ENCODE data around the gene PTPRD. TPM values are rescaled to one million over a fixed set of nuclear protein-coding genes. Genes with fewer than 3 reads are reported as not detected.
"Not testable (repeated sequence)": the region's sequence is repeated elsewhere in the genome, so short reads cannot be mapped to it uniquely, and the experiment has no call there.

Gene PTPRD
- total and polyA plus RNA-seq, 5 donors from 2014 or later, result 0.47 TPM; not detected in 4

DNA sequence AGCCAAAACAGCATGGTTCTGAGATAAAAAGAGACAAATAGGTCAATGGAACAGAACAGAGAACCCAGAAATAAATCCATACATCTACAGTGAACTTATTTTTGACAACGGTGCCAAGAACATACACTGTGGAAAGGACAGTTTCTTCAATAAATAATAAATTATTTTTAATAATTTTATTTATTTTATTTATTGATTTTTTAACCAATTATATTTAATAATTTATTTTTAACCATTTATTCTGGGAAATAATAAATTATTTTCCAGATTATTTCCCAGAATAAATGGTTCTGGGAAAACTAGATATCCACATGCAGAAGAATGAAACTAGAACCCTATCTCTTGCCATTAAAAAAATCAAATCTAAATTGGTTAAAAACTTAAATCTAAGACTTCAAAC, 1669.4 kb downstream of the PTPRD start:
- Histone ChIP-seq H3K4me1 (ENCODE audit: control insufficient read depth, insufficient read depth, low read length, poor library complexity, severe bottlenecking) (no peaks in the 10 kb centered on the region), H3K27ac (ENCODE audit: insufficient read depth, low read length, poor library complexity, severe bottlenecking) (no peak overlapping the region)

DNA sequence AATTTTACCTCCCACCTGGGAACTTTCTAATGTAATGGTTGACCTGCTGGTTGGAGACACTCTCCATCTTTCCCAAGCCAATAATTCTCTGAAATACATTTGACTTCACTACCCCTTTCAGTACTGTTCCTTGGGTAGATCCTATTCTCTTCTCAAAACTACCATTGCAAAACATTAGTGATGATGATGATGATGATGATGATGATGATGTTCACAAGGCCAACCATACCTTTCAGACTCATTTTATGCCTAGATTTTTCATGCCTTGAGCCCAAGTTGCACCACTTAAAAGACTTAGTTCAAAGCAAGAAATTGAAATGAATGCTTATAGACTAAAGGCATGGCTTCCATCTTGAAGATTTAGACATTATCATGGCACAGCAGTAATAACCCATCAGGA, 1672.2 kb downstream of the PTPRD start:
- Mint-ChIP-seq H3K27ac (no peak overlapping the region), H3K4me3 (no peak overlapping the region), H3K4me1 (no peaks in the 10 kb centered on the region), H3K9me3 (peaks cover 0 to 8% (median 2%) of the 10 kb centered on the region in 7 donors), H3K36me3 (no peaks in the 10 kb centered on the region), H3K27me3 (no peaks in the 10 kb centered on the region)
- H3K4me3 ChIP-seq (ENCODE audit: low read depth, low read length), result no peak overlapping the region
- ATAC-seq (ENCODE audit: low read depth in 2 of 2) (no peak), DNase-seq (no peak)
- H3K27me3 ChIP-seq (ENCODE audit: control insufficient read depth, insufficient read depth, low read length), result no peaks in the 10 kb centered on the region
- H3K27ac ChIP-seq (ENCODE audit: insufficient read depth, low read length, poor library complexity, severe bottlenecking), result no peak overlapping the region
- no peaks in the 10 kb centered on the region for H3K4me1 ChIP-seq (ENCODE audit: control insufficient read depth, insufficient read depth, low read length, poor library complexity, severe bottlenecking)
- no peaks in the 10 kb centered on the region for H3K36me3 ChIP-seq (ENCODE audit: control insufficient read depth, insufficient read depth, low read length)
- no peaks in the 10 kb centered on the region for H3K9me3 ChIP-seq (ENCODE audit: control insufficient read depth in 2 of 2, low read length in 2 of 2)

More for the DNA sequence above, 1669.4 kb downstream of the PTPRD start:
- Mint-ChIP-seq H3K36me3 (no peaks in the 10 kb centered on the region), H3K4me3 (no peak overlapping the region), H3K4me1 (no peaks in the 10 kb centered on the region), H3K27ac (no peak overlapping the region), H3K27me3 (peaks cover 4% of the 10 kb centered on the region), H3K9me3 (peaks cover 0 to 8% (median 2%) of the 10 kb centered on the region in 7 donors)
- Histone ChIP-seq H3K9me3 (ENCODE audit: control insufficient read depth in 2 of 2, low read length in 2 of 2) (no peaks in the 10 kb centered on the region), H3K27me3 (ENCODE audit: control insufficient read depth, insufficient read depth, low read length) (no peaks in the 10 kb centered on the region), H3K4me3 (ENCODE audit: low read depth, low read length) (no peak overlapping the region), H3K36me3 (ENCODE audit: control insufficient read depth, insufficient read depth, low read length) (no peaks in the 10 kb centered on the region)
- no peak for DNase-seq
- no peak for ATAC-seq (ENCODE audit: low read depth in 2 of 2)

DNA sequence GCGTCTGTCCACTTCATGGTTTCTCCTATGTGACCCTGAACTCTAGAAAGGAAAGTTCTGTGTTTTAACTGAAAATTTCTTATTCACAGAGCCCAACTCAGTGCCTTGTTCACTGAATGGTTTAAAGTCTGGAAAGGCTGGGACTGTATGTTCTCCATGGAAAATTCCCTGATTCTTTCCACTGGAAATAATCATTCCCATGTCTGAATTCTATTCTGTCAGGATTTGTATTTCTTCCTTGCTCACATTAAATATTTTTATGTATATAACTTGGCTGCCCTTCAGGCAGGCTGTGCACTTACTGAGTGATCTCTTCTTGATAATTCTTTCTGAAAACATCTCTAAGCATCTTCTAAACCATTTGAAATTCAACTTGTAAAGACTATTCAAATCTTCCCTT, 1686.3 kb downstream of the PTPRD start:
- no peak for DNase-seq
- Mint-ChIP-seq H3K27me3 (no peaks in the 10 kb centered on the region), H3K9me3 (peaks cover 0 to 10% (median 1%) of the 10 kb centered on the region in 7 donors)

DNA sequence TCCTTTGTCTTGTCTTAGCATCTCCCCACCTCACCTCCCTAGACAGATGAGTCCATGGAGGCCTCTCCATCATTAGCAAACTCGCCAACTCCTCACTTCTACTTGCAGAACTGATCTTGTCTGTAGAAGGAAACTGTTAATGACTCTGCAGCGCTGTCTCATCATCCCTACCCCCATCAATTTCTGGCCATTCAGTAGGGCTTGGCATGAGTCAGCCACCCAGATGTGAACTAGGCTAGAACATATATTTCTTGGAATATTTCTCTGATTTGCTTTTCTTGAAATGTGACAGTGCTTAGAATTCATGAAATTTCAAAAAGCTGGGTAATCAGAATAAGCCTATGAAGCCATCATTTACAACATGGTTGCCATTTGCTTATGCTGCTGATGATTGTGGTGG, 1688.2 kb downstream of the PTPRD start:
- H3K27ac ChIP-seq (ENCODE audit: insufficient read depth, low read length, poor library complexity, severe bottlenecking), result no peak overlapping the region
- H3K36me3 ChIP-seq (ENCODE audit: control insufficient read depth, insufficient read depth, low read length), result no peaks in the 10 kb centered on the region
- H3K27me3 ChIP-seq (ENCODE audit: control insufficient read depth, insufficient read depth, low read length), result no peaks in the 10 kb centered on the region
- H3K9me3 ChIP-seq (ENCODE audit: control insufficient read depth in 2 of 2, low read length in 2 of 2), result peaks cover 0 to 2% of the 10 kb centered on the region in 2 experiments
- H3K4me1 Mint-ChIP-seq, result no peaks in the 10 kb centered on the region
- H3K36me3 Mint-ChIP-seq, result no peaks in the 10 kb centered on the region
- no peak overlapping the region for H3K27ac Mint-ChIP-seq
- no peak for ATAC-seq (ENCODE audit: low read depth in 2 of 2)
- no peak overlapping the region for H3K4me3 Mint-ChIP-seq
- H3K9me3 Mint-ChIP-seq, result peaks cover 0 to 10% (median 1%) of the 10 kb centered on the region in 7 donors
- H3K4me1 ChIP-seq (ENCODE audit: control insufficient read depth, insufficient read depth, low read length, poor library complexity, severe bottlenecking), result no peaks in the 10 kb centered on the region
- no peak for DNase-seq
- no peaks in the 10 kb centered on the region for H3K27me3 Mint-ChIP-seq
- no peak overlapping the region for H3K4me3 ChIP-seq (ENCODE audit: low read depth, low read length)

More for the DNA sequence above, 1686.3 kb downstream of the PTPRD start:
- no peaks in the 10 kb centered on the region for H3K27me3 ChIP-seq (ENCODE audit: control insufficient read depth, insufficient read depth, low read length)
- H3K27ac ChIP-seq (ENCODE audit: insufficient read depth, low read length, poor library complexity, severe bottlenecking), result no peak overlapping the region
- H3K4me1 ChIP-seq (ENCODE audit: control insufficient read depth, insufficient read depth, low read length, poor library complexity, severe bottlenecking), result no peaks in the 10 kb centered on the region
- H3K4me3 ChIP-seq (ENCODE audit: low read depth, low read length), result no peak overlapping the region
- H3K9me3 ChIP-seq (ENCODE audit: control insufficient read depth in 2 of 2, low read length in 2 of 2), result no peaks in the 10 kb centered on the region
- Mint-ChIP-seq H3K4me3 (no peak overlapping the region), H3K27ac (no peak overlapping the region), H3K36me3 (no peaks in the 10 kb centered on the region), H3K4me1 (no peaks in the 10 kb centered on the region)
- ATAC-seq (ENCODE audit: low read depth in 2 of 2), result no peak
- H3K36me3 ChIP-seq (ENCODE audit: control insufficient read depth, insufficient read depth, low read length), result no peaks in the 10 kb centered on the region

DNA sequence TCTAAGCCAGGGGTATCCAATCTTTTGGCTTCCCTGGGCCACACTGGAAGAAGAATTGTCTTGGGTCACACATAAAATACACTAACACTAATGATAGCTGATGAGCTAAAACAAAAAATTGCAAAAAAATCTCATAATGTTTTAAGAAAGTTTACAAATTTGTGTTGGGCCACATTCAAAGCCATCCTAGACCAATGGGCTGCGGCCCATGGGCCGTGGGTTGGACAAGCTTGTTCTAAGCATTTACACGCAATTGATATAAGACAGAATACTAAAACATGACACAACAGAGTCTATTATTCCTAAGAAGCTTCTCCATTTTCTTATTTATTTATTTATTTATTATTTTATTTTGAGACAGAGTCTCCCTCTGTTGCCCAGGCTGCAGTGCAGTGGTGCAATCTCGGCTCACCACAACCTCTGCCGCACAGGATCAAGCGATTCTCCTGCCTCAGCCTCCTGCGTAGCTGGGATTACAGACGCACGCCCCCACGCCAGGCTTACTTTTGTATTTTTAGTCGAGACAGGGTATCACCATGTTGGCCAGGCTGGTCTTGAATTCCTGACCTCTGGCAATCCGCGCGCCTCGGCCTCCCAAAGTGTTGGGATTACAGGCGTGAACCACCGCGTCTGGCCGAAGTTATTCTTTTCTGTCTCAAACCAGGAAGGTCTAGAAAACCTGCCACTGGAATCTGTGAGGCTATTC, 1692.2 kb downstream of the PTPRD start:
- not testable (repeated sequence) for DNase-seq; ATAC-seq (ENCODE audit: low read depth in 2 of 2); H3K36me3 ChIP-seq (ENCODE audit: control insufficient read depth, insufficient read depth, low read length); H3K4me1 Mint-ChIP-seq; H3K27me3 Mint-ChIP-seq; H3K9me3 Mint-ChIP-seq; H3K9me3 ChIP-seq (ENCODE audit: control insufficient read depth in 2 of 2, low read length in 2 of 2); H3K27ac ChIP-seq (ENCODE audit: insufficient read depth, low read length, poor library complexity, severe bottlenecking); H3K4me1 ChIP-seq (ENCODE audit: control insufficient read depth, insufficient read depth, low read length, poor library complexity, severe bottlenecking); H3K4me3 Mint-ChIP-seq; H3K36me3 Mint-ChIP-seq; H3K27me3 ChIP-seq (ENCODE audit: control insufficient read depth, insufficient read depth, low read length); H3K4me3 ChIP-seq (ENCODE audit: low read depth, low read length); H3K27ac Mint-ChIP-seq

DNA sequence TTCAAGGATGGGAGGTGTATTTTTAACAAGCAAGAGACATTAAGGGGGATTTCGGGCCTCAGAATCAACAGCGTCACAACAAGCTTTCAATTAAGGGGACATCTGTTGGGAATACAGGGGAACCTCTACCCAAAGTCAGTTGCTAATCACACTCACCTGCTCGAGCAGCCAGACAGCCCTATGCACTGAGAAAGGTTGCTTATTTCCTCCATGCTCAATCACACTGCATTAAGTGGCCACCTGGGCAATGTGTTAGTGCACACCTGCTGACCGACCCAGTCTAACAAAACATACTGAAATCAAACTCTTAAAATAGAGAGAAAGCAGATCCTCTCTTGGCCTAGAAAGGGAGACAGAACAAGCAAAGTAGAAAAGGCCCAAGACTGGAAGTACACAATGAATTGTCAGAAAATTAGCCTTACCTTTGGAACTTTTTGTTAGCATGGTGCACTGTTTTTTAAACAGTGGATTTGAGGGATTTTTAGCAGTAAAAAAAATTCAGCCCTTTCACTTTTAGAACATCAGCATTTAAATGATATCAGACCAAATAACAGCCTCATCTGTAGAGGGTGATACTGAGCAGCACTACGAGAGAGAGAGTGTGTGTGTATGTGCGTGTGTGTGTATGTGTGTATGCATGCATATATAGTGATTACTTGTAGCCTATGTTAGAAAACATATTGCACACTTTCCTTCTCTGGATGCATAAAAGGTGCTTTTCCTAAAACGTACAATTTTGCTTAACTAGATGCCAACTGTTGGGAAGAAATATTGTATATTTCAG, 1694.7 kb downstream of the PTPRD start:
- no peak overlapping the region for H3K27ac Mint-ChIP-seq
- Histone ChIP-seq H3K27me3 (ENCODE audit: control insufficient read depth, insufficient read depth, low read length) (no peaks in the 10 kb centered on the region), H3K27ac (ENCODE audit: insufficient read depth, low read length, poor library complexity, severe bottlenecking) (no peak overlapping the region), H3K9me3 (ENCODE audit: control insufficient read depth in 2 of 2, low read length in 2 of 2) (peaks cover 0 to 2% of the 10 kb centered on the region in 2 experiments), H3K36me3 (ENCODE audit: control insufficient read depth, insufficient read depth, low read length) (no peaks in the 10 kb centered on the region), H3K4me3 (ENCODE audit: low read depth, low read length) (no peak overlapping the region), H3K4me1 (ENCODE audit: control insufficient read depth, insufficient read depth, low read length, poor library complexity, severe bottlenecking) (no peaks in the 10 kb centered on the region)
- H3K36me3 Mint-ChIP-seq, result no peaks in the 10 kb centered on the region
- H3K4me1 Mint-ChIP-seq, result no peaks in the 10 kb centered on the region
- no peaks in the 10 kb centered on the region for H3K27me3 Mint-ChIP-seq
- H3K9me3 Mint-ChIP-seq, result peaks cover 0 to 2% (median 0%) of the 10 kb centered on the region in 7 donors
- ATAC-seq (ENCODE audit: low read depth in 2 of 2) (no peak), DNase-seq (no peak)
- H3K4me3 Mint-ChIP-seq, result no peak overlapping the region

DNA sequence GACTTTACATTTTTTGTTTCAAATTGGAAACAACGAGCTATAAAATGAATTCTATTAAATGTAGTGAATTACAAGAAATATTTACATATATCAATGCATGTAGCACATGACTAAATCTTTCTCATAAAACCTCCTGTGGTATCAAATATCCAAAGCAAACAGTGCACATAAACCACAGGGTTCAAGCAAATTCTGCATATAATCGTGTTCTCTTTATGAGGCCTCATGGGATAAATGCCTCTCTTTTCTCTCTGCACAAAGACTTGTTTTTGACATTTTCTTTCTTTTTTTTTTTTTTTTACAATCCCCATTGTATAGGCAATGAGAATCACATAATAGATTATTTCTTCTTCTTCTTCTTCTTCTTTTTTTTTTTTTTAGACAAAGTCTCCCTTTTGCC, 1696.0 kb downstream of the PTPRD start:
- Mint-ChIP-seq H3K36me3 (no peaks in the 10 kb centered on the region), H3K27ac (no peak overlapping the region), H3K4me3 (no peak overlapping the region), H3K4me1 (no peaks in the 10 kb centered on the region), H3K9me3 (peaks cover 0 to 3% (median 0%) of the 10 kb centered on the region in 7 donors), H3K27me3 (no peaks in the 10 kb centered on the region)
- Histone ChIP-seq H3K4me1 (ENCODE audit: control insufficient read depth, insufficient read depth, low read length, poor library complexity, severe bottlenecking) (no peaks in the 10 kb centered on the region), H3K4me3 (ENCODE audit: low read depth, low read length) (no peak overlapping the region), H3K27me3 (ENCODE audit: control insufficient read depth, insufficient read depth, low read length) (no peaks in the 10 kb centered on the region), H3K36me3 (ENCODE audit: control insufficient read depth, insufficient read depth, low read length) (no peaks in the 10 kb centered on the region), H3K27ac (ENCODE audit: insufficient read depth, low read length, poor library complexity, severe bottlenecking) (no peak overlapping the region), H3K9me3 (ENCODE audit: control insufficient read depth in 2 of 2, low read length in 2 of 2) (peaks cover 0 to 2% of the 10 kb centered on the region in 2 experiments)
- DNase-seq (no peak), ATAC-seq (ENCODE audit: low read depth in 2 of 2) (no peak)
